ENCODE measurements around the gene BSX. TPM values are rescaled to one million over a fixed set of nuclear protein-coding genes. Genes with fewer than 3 reads are reported as not detected.
A peak's percentile ranks its signal among the peaks of the same experiment; 100 is the strongest.

The BSX gene
- total RNA-seq, 2 donors from 2014 or later, result not detected

- no peak for DNase-seq (ENCODE audit: low spot score)
- H3K9me3 ChIP-seq, result no peaks in the 10 kb centered on the region
- no peaks in the 10 kb centered on the region for H3K27me3 ChIP-seq
- H3K36me3 ChIP-seq, result no peaks in the 10 kb centered on the region
- TF ChIP-seq, protein P1, sequence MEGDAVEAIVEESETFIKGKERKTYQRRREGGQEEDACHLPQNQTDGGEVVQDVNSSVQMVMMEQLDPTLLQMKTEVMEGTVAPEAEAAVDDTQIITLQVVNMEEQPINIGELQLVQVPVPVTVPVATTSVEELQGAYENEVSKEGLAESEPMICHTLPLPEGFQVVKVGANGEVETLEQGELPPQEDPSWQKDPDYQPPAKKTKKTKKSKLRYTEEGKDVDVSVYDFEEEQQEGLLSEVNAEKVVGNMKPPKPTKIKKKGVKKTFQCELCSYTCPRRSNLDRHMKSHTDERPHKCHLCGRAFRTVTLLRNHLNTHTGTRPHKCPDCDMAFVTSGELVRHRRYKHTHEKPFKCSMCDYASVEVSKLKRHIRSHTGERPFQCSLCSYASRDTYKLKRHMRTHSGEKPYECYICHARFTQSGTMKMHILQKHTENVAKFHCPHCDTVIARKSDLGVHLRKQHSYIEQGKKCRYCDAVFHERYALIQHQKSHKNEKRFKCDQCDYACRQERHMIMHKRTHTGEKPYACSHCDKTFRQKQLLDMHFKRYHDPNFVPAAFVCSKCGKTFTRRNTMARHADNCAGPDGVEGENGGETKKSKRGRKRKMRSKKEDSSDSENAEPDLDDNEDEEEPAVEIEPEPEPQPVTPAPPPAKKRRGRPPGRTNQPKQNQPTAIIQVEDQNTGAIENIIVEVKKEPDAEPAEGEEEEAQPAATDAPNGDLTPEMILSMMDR (IDR thresholded peaks at IDR 0.05), result no peak
- no peaks in the 10 kb centered on the region for H3K4me1 ChIP-seq
- H3K27ac ChIP-seq, result no peak overlapping the region
- H3K4me3 ChIP-seq, result no peak overlapping the region
Observed at GRCh38 chr11:123006860-123007542, 25.4 kb upstream of the BSX start.

- Histone ChIP-seq H3K9me3 (no peaks in the 10 kb centered on the region), H3K27me3 (no peaks in the 10 kb centered on the region), H3K4me3 (no peak overlapping the region), H3K27ac (no peak overlapping the region), H3K36me3 (no peaks in the 10 kb centered on the region), H3K4me1 (no peaks in the 10 kb centered on the region)
- DNase-seq (ENCODE audit: low spot score), result no peak
- TF ChIP-seq, protein P1 (IDR thresholded peaks at IDR 0.05), result no peak
Observed at GRCh38 chr11:123000721-123001120, 19.1 kb upstream of the BSX start.

- no peak for DNase-seq (ENCODE audit: low spot score)
- H3K4me1 ChIP-seq, result no peaks in the 10 kb centered on the region
- TF ChIP-seq, protein P1 (IDR thresholded peaks at IDR 0.05), result no peak
- no peaks in the 10 kb centered on the region for H3K9me3 ChIP-seq
- H3K27me3 ChIP-seq, result no peaks in the 10 kb centered on the region
- H3K27ac ChIP-seq, result no peak overlapping the region
- H3K36me3 ChIP-seq, result no peaks in the 10 kb centered on the region
- no peak overlapping the region for H3K4me3 ChIP-seq
Observed at GRCh38 chr11:122998727-122999366, 17.2 kb upstream of the BSX start.

DNA sequence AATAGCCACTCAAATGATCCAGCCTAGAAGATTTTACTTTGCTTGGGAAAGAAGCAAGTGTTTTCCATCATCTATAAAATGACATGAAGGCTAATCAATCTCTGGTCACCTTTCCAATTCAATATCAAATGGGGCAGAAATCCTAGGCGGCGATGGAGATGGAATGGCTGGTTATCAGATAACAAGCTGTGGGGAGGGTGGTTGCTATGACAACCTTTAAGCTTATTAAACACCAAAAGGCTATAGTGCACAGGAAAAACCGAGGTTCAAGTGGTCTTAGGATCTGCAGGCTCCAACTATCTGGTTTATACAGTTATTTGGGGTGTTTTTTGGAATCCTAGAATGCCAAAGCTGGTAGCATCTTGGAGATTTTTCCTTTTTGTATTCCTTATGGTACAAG is 13.9 kb upstream of the BSX start:
- no peak for DNase-seq (ENCODE audit: low spot score)
- TF ChIP-seq, protein P1 (IDR thresholded peaks at IDR 0.05), result no peak
- Histone ChIP-seq H3K27ac (no peak overlapping the region), H3K36me3 (no peaks in the 10 kb centered on the region), H3K4me1 (no peaks in the 10 kb centered on the region), H3K9me3 (no peaks in the 10 kb centered on the region), H3K27me3 (no peaks in the 10 kb centered on the region), H3K4me3 (no peak overlapping the region)

GRCh38 chr11:122984186-122985011 is 2.8 kb upstream of the BSX start:
- no peaks in the 10 kb centered on the region for H3K36me3 ChIP-seq
- no peaks in the 10 kb centered on the region for H3K9me3 ChIP-seq
- H3K4me1 ChIP-seq, result peaks cover 0 to 14% of the 10 kb centered on the region in 2 donors
- H3K27ac ChIP-seq, result no peak overlapping the region
- TF ChIP-seq, protein P1 (IDR thresholded peaks at IDR 0.05), result no peak
- H3K27me3 ChIP-seq, result peaks cover 30 to 31% of the 10 kb centered on the region in 2 donors
- no peak for DNase-seq (ENCODE audit: low spot score)
- peak overlapping the region; percentile 38 to 60 for H3K4me3 ChIP-seq

Data from right atrium auricular region (tissue), 2 donors.